Fibroblast of lung (primary cell): ENCODE results near the gene AKT1.

Source experiments
- CTCF ChIP-seq, 2 donors: IDR thresholded peaks in 1 of 2; conservative IDR thresholded peaks in 1 of 2; 1 replicate in 1 of 2; 2 replicates in 1 of 2; pipeline ENCODE4 v1.5.1; 2011 to 2012; ENCODE audit warnings: low read length in 2 of 2, control low read depth in 1 of 2, inconsistent platforms in 1 of 2, low read depth in 1 of 2, mild to moderate bottlenecking in 1 of 2
- EZH2 ChIP-seq: IDR thresholded peaks from 2 replicates; pipeline ENCODE4 v1.5.1; 2012; ENCODE audit warnings: low read length, control low read depth, mild to moderate bottlenecking; ENCODE audit errors: missing control alignments

DNA sequence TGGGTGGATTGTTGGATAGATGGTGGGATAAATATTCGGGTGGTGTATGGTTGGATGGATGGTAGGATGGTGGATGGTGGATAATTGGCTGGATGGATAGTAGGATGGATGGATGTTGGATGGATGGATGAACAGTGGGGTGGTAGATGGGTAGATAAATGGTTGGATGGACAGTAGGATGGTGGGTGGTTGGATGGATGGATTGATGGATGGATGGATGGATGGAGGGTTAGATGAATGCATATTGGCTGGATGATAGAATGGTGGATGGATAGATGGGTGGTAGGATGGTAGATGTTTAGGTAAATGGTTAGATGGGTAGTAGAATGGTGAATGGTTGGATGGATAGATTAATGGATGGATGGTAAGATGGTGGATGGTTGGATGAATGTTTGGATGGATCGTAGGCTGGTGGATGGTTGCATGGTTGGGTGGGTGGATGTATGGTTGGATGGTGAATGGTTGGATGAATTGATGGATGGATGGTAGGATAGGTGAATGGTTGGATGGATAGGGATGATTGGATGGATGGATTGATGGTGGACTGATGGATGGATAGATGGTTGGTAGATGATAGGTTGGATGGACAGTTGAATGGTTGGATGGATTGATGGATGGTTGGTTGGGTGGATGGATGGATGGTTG lies 28.9 kb upstream of the AKT1 start:
- no peak for TF ChIP-seq EZH2
- no peak for TF ChIP-seq CTCF (conservative IDR thresholded peaks at IDR 0.05 in 1 of 2, IDR thresholded peaks at IDR 0.05 in 1 of 2; ENCODE audit: low read depth in 1 of 2, low read length in 2 of 2)
